Astrocyte of the cerebellum (primary cell): ENCODE results near the gene MARK1.

Source experiments
- DNase-seq: peaks from one replicate; pipeline ENCODE4 v3.0.0-alpha.2; 2011; ENCODE audit warnings: low read depth
- H3K4me3 ChIP-seq: 2 replicates; pipeline ENCODE4 v1.5.1; 2011; ENCODE audit warnings: mild to moderate bottlenecking, low read depth, low read length, moderate library complexity
- CTCF ChIP-seq: IDR thresholded peaks from 2 replicates; pipeline ENCODE4 v1.5.1; 2012; ENCODE audit warnings: low read length, low read depth, moderate library complexity, mild to moderate bottlenecking; ENCODE audit errors: missing control alignments
- in situ Hi-C: cut with HindIII; loops from 2 replicates; pipeline ENCODE4 v1.10.0; 2017; ENCODE audit warnings: low sequenced_read_pairs

MARK1 gene

DNA sequence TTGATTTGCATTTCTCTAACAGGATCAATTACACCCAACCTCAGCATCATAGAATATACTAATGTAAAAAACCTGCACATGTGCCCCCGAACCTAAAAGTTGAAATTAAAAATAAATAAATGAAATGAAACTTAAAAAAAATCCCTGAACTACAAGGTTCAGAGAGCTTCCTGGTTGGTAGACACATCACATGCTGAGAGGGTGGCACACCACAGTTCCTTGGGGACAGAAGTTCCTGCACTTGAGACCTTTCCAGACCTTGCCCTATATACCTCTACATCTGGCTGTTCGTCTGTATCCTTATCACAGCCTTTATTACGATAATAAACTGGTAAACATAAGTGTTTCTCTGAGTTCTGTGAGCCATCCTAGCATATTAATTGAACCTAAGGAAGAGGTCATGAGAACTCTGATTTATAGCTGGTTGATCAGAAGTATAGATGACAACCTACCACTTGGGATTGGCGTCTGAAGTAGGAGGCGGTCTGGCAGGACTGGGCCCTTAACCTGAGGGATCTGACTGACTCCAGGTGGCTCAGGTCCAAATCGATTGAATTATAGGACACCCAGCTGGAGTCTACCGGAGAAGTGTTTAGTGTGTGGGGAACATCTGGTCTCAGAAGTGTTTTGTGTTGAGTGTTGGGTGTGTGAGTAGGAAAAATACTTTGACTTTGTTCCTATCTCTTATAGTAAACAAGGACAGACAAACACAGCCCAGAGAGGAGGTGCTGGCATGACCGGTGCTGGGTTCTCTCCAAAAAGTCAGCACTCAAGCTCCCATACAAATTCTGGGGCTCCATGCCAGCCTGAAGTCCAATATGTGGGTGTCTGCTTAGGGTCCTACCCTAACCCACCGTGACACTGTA, 181.2 kb downstream of the MARK1 start:
- in situ Hi-C loops: no loop called here
- TF ChIP-seq CTCF: no peak
- no peak for DNase-seq
- H3K4me3 ChIP-seq: no peak overlapping the region

GRCh38 chr1:220710333-220710732, 182.4 kb downstream of the MARK1 start:
- in situ Hi-C loops: no loop called here
- H3K4me3 ChIP-seq: no peak overlapping the region
- DNase-seq: no peak
- TF ChIP-seq CTCF: no peak

GRCh38 chr1:220711056-220711809, 183.3 kb downstream of the MARK1 start:
- in situ Hi-C loops: no loop called here
- no peak overlapping the region for H3K4me3 ChIP-seq
- no peak for DNase-seq
- no peak for TF ChIP-seq CTCF
